GM12873 (cell line): ENCODE measurements around the gene ST7.

Experiments used
- TF ChIP-seq, protein P1 (sequence below): IDR thresholded peaks from 2 replicates; pipeline ENCODE4 v1.5.1; 2012; ENCODE audit warnings: low read depth, mild to moderate bottlenecking, moderate library complexity, low read length, control low read depth; ENCODE audit not compliant: insufficient read depth; ENCODE audit errors: missing control alignments

The ST7 gene

DNA sequence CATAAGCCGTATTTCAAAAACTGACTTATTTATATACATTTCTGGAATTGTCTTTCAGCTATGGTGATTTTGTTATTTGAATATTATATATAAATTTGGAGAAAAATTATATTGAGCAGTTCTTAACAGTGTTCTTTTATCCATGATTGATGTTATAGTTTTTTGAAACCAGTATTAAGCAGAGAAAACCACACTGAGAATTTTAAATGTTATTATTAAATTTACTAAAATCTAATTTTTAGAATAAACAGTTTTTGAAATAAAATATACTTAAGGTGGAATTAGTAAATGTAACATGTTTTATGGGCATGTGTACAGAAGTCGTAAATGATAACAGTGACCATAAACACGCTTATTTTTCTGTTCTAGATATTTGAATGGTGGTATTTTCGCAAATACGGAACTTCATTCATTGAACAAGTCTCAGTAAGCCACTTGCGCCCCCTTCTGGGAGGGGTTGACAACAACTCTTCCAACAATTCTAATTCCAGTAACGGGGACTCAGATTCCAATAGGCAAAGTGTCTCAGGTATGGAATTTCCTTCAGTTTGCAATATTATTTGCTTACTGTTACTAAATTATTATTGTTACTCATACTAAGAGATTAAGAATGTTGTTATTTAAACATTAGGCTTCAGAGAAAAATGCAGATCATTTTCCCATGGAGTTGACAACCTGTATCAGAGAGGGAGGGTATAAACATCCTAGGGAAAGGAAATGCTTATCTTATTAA lies 166.1 kb downstream of the ST7 start:
- TF ChIP-seq, protein P1, sequence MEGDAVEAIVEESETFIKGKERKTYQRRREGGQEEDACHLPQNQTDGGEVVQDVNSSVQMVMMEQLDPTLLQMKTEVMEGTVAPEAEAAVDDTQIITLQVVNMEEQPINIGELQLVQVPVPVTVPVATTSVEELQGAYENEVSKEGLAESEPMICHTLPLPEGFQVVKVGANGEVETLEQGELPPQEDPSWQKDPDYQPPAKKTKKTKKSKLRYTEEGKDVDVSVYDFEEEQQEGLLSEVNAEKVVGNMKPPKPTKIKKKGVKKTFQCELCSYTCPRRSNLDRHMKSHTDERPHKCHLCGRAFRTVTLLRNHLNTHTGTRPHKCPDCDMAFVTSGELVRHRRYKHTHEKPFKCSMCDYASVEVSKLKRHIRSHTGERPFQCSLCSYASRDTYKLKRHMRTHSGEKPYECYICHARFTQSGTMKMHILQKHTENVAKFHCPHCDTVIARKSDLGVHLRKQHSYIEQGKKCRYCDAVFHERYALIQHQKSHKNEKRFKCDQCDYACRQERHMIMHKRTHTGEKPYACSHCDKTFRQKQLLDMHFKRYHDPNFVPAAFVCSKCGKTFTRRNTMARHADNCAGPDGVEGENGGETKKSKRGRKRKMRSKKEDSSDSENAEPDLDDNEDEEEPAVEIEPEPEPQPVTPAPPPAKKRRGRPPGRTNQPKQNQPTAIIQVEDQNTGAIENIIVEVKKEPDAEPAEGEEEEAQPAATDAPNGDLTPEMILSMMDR, result peak; percentile 79

GRCh38 chr7:117122536-117122935 lies 169.2 kb downstream of the ST7 start:
- TF ChIP-seq, protein P1, result no peak

- TF ChIP-seq, protein P1, result no peak
Observed at GRCh38 chr7:117123311-117123926, 170.1 kb downstream of the ST7 start.

DNA sequence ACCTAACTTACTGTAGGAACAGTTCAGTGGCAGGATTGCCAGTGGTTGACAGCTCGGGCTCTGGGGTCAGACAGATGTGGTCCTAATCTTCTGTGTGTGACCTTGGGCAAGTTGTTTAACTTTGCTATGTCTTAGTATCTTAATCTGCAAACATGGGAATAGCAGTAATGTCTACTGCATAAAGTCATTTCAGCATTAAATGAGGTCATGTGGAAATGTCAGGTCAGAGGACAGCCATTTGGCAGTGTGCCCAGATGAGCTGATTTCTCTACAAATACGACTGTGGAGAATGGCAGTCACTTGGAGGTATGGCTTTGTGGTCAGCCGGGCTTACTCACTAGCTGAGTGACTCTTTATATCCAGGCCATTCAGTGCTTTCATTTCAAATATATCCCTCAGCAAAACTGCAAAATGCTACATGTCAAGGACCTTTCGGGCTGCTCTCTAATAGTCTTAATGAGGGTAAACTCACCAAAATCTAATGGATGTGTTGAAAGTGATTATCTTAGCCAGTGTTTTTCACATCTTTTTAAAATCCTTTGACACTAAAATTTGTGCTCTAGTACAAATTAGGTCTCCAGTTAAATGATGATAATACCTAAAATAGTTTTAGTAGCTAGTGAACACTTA lies 171.4 kb downstream of the ST7 start:
- TF ChIP-seq, protein P1, result no peak

DNA sequence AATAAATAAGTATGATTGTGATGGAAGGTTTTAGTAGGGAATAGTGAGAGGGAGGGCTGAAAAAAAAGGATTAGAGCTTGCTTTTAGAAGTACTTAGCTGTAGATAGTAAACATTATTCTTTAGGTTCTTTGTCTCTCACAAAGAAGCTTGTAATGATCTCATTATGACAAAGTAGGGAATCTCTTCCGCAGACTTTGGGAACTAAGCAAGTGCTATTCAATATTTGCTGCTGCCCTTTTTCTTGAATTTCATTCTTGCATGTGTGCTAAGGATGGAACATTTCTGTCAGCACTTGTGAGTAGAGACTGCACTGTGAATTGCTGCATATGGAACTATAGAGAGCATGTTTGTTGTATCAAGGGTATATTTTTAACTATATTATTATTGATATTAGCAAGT lies 173.4 kb downstream of the ST7 start:
- TF ChIP-seq, protein P1, result no peak

DNA sequence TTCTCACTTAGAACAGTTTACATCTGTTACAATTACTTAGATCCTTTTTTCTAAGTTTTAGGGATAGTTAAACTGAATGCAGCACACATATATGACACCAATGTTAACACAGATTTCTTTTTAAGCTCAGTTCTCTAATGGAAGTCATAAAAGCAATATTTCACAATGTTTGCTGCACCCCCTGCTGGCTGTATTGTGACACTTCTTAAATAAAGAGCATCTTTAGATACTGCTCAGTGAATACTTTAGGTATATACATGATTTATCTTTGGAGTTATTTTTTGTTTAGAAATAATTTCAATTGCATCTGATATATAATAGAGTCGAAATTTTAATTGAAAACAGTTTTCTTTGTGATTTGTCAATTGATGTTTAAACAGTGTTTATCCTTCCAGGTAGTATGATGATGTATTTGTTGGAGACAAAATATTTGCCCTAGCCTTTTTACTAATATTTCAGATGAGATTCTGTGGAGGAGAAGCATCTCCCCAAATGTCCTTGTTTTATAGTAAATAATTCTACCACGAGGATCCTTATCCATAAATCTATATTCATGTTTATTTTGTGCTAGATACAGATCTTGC lies 174.4 kb downstream of the ST7 start:
- TF ChIP-seq, protein P1, result peak; percentile 58

DNA sequence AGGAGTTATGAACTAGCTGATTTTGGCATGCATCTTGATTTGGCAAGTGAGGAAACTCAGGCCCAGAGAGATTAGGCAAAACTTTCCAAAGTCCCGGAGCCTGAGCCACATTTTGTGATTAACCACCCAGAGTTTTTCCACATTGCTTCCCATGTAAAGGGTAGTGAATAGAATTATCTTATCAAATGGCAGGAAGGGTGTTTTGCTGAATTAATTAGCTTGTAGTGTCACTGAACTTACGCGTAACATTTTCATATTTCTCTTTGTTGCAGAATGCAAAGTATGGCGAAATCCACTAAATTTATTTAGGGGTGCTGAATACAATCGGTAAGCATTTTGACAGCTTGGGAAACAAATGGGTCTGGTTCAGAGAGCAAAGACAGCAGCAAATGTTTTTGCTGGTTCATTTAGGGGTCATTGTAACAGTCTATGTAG lies 176.2 kb downstream of the ST7 start:
- TF ChIP-seq, protein P1, result no peak
